ENCODE measurements around the gene PRLH. TPM values are rescaled to one million over a fixed set of nuclear protein-coding genes. Genes with fewer than 3 reads are reported as not detected.
A peak's percentile ranks its signal among the peaks of the same experiment; 100 is the strongest.

Gene PRLH
- total and polyA plus RNA-seq, 12 donors, result not detected

DNA sequence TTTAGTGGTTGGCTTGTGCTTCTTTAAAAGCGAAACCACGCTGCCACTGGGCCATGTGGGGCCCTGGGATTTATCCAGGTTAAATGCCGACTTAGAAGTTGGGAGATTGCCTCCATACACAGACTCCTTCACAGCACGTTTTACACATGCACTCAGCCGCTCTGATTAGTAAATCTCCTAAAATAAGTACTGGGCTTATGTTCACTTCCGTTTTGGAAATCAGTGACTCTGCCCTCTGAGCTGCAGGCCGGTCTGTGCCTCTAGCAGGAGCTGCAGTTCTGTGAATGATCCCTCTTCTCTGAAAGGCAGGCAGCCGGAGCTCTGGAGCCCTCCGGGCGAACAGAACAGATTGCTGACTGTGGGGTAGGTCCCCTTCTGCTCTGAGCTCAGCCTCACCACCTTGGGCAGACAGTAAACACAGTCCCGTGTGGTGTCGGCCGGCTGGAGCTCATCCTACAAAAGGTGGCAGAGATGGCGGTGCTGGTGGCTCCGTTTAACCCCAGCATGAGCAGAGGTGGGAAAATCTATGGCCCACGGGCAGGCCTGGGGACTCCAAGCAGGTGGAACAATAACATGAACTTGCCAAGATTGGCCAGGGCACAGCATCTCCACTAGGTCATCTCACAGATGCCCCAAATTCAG lies 34.0 kb downstream of the PRLH start:
- peak; percentile 77 to 88 (median 84) for ATAC-seq
- no peaks in the 10 kb centered on the region for H3K27me3 ChIP-seq
- peaks cover 8 to 55% (median 37%) of the 10 kb centered on the region in 9 donors for H3K4me1 ChIP-seq
- H3K4me3 ChIP-seq, result peak overlapping the region in 5 of 10 donors; percentile 29 to 40 (median 37)
- peak overlapping the region; percentile 31 to 95 (median 86) for H3K27ac ChIP-seq
- intact Hi-C loops (cut with DNase I), result loop anchor here in 7 of 10 donors (5.0 to 10.0 kb wide), 4 partner anchors 64 to 147 kb away; no protein-coding TSS in a partner anchor
- H3K36me3 ChIP-seq, result no peaks in the 10 kb centered on the region
- 19 to 36% methylated on average over 16 of the region's 16 CpGs for WGBS, 2 donors
- H3K9me3 ChIP-seq, result no peaks in the 10 kb centered on the region
- DNase-seq, result peak; percentile 52 to 76
- TF ChIP-seq, protein P1, sequence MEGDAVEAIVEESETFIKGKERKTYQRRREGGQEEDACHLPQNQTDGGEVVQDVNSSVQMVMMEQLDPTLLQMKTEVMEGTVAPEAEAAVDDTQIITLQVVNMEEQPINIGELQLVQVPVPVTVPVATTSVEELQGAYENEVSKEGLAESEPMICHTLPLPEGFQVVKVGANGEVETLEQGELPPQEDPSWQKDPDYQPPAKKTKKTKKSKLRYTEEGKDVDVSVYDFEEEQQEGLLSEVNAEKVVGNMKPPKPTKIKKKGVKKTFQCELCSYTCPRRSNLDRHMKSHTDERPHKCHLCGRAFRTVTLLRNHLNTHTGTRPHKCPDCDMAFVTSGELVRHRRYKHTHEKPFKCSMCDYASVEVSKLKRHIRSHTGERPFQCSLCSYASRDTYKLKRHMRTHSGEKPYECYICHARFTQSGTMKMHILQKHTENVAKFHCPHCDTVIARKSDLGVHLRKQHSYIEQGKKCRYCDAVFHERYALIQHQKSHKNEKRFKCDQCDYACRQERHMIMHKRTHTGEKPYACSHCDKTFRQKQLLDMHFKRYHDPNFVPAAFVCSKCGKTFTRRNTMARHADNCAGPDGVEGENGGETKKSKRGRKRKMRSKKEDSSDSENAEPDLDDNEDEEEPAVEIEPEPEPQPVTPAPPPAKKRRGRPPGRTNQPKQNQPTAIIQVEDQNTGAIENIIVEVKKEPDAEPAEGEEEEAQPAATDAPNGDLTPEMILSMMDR (IDR thresholded peaks at IDR 0.05), result peak in 6 of 9 donors; percentile 35 to 76 (median 56)

DNA sequence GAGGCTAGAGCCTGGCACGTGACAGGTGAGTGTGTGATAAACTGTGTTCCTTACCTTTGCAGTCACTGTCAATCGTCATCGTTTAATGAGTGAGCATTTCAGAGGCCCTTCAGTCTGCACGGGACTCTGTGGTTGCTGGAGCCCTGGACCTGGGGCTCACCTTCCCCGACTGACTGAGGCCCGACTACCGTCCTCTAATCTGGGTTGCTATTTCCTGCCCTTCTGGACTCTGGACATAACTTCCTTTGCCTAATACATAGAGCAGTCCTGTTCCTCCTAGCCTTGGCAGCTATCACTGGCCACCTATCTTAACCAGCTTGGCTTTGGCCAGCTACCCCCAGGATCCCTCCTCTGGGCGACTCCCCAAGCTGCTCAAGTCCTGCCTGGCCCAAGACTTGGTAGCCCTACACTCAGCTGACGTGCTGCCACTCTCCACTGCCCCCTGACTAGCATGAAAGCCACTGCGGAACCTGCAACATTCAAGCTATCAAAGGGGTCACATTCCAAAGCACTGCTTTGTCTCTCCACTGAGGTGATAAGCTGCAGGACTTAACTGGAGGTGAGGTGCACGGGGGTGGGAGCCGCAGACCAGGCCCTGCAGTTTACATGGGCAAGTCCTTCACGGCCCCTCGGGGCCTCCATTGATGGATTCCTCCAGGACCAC lies 35.2 kb downstream of the PRLH start:
- Histone ChIP-seq H3K9me3 (no peaks in the 10 kb centered on the region), H3K4me3 (no peak overlapping the region), H3K36me3 (no peaks in the 10 kb centered on the region), H3K27ac (peak overlapping the region in 7 of 10 donors; percentile 80 to 95 (median 89)), H3K4me1 (peaks cover 6 to 50% (median 37%) of the 10 kb centered on the region in 9 donors), H3K27me3 (no peaks in the 10 kb centered on the region)
- intact Hi-C loops (cut with DNase I), result loop anchor here in 7 of 10 donors (5.0 to 10.0 kb wide), 4 partner anchors 63 to 146 kb away; no protein-coding TSS in a partner anchor
- TF ChIP-seq, protein P1 (IDR thresholded peaks at IDR 0.05), result peak in 4 of 9 donors; percentile 9 to 36 (median 30)
- 59 to 63% methylated on average over 14 of the region's 14 CpGs for WGBS, 2 donors
- ATAC-seq (peak in 3 of 8 donors; percentile 6 to 15 (median 7)), DNase-seq (no peak)

DNA sequence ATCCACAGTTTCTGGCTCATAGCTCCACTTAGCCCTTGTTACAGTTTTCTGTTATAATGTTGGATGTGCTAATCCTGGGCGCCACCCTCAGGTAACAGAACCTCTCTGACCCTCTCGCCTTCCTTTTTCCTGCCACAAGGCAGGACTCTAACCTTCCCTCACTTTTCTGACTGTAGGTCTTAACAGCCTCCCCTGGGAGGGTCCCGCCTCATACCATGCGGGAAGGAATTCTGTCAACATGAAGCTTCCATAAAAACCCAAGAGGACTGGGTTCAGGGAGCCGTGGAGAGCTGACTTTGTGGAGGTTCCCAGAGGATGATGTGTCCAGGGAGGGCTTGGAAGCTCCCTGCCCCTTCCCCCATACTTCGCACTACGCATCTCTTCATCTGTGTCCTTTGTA lies 36.0 kb downstream of the PRLH start:
- TF ChIP-seq, protein P1 (IDR thresholded peaks at IDR 0.05), result no peak
- Histone ChIP-seq H3K36me3 (no peaks in the 10 kb centered on the region), H3K4me1 (peaks cover 6 to 50% (median 37%) of the 10 kb centered on the region in 9 donors), H3K4me3 (no peak overlapping the region), H3K27me3 (no peaks in the 10 kb centered on the region), H3K9me3 (no peaks in the 10 kb centered on the region), H3K27ac (no peak overlapping the region)
- WGBS, 2 donors, result 88 to 92% methylated on average over 7 of the region's 7 CpGs
- DNase-seq, result no peak
- ATAC-seq, result no peak
- intact Hi-C loops (cut with DNase I), result loop anchor here in 7 of 10 donors (5.0 to 10.0 kb wide), 4 partner anchors 62 to 145 kb away; no protein-coding TSS in a partner anchor

DNA sequence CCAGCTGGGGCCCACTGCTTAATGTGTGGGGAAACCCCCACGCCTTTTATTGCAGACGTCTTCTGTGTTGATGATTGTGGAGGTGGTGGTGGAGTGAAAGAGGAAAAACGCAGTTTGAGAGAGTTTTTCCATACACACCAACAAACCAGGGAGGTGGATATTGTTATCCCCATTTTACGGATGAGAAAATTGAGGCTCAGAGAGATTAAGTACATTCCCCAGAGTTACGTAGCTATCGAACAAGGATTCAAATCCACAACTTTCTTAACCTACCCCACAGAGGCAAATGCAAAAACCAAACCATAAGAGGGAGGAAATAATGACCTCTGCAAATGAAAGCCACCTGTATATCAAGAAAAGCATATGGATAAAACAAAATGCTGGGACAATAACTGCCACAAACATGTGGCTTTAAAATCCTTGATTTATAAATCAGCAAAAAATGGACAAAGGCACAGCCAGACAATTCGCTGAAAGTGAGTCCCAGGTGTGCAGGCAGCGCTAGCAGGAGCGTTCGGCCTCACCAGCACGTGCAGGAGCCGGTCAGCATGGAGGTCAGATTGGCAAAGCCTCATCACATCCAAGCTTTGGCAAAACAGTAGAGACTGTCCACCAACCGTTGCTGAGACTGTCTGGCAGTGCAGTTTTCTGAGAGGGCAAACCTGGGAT lies 36.8 kb downstream of the PRLH start:
- TF ChIP-seq, protein P1 (IDR thresholded peaks at IDR 0.05), result no peak
- no peak for ATAC-seq
- no peak for DNase-seq
- no peak overlapping the region for H3K4me3 ChIP-seq
- 75 to 87% methylated on average over 13 of the region's 13 CpGs for WGBS, 2 donors
- H3K36me3 ChIP-seq, result no peaks in the 10 kb centered on the region
- H3K27ac ChIP-seq, result peak overlapping the region in 5 of 10 donors; percentile 9 to 62 (median 55)
- H3K9me3 ChIP-seq, result no peaks in the 10 kb centered on the region
- H3K4me1 ChIP-seq, result peaks cover 6 to 50% (median 37%) of the 10 kb centered on the region in 9 donors
- H3K27me3 ChIP-seq, result no peaks in the 10 kb centered on the region
- intact Hi-C loops (cut with DNase I), result loop anchor here in 7 of 10 donors (5.0 to 10.0 kb wide), 4 partner anchors 62 to 144 kb away; no protein-coding TSS in a partner anchor
